ENCODE results near the gene ERO1B.

ERO1B gene

GRCh38 chr1:236176337-236177336, 105.1 kb downstream of the ERO1B start:
- peaks cover 4% of the 10 kb centered on the region for H3K4me1 ChIP-seq (ENCODE audit: control insufficient read depth, low read depth, low read length)
- no peak overlapping the region for H3K9ac ChIP-seq (ENCODE audit: low read length)
- H3K36me3 ChIP-seq (ENCODE audit: control insufficient read depth, low read depth, low read length), result no peaks in the 10 kb centered on the region
- H3K4me3 ChIP-seq (ENCODE audit: low read length), result no peak overlapping the region
- no peaks in the 10 kb centered on the region for H3K27me3 ChIP-seq (ENCODE audit: control insufficient read depth, insufficient read depth, low read length)
- H3K9me3 ChIP-seq (ENCODE audit: control insufficient read depth, low read depth, low read length), result no peaks in the 10 kb centered on the region
- H3K27ac ChIP-seq (ENCODE audit: low read length), result no peak overlapping the region

GRCh38 chr1:236175642-236176336, 106.0 kb downstream of the ERO1B start:
- no peak overlapping the region for H3K27ac ChIP-seq (ENCODE audit: low read length)
- no peaks in the 10 kb centered on the region for H3K27me3 ChIP-seq (ENCODE audit: control insufficient read depth, insufficient read depth, low read length)
- H3K4me3 ChIP-seq (ENCODE audit: low read length), result no peak overlapping the region
- peaks cover 4% of the 10 kb centered on the region for H3K4me1 ChIP-seq (ENCODE audit: control insufficient read depth, low read depth, low read length)
- no peak overlapping the region for H3K9ac ChIP-seq (ENCODE audit: low read length)
- H3K36me3 ChIP-seq (ENCODE audit: control insufficient read depth, low read depth, low read length), result no peaks in the 10 kb centered on the region
- H3K9me3 ChIP-seq (ENCODE audit: control insufficient read depth, low read depth, low read length), result no peaks in the 10 kb centered on the region

GRCh38 chr1:236173174-236173767, 108.5 kb downstream of the ERO1B start:
- Histone ChIP-seq H3K9ac (ENCODE audit: low read length) (no peak overlapping the region), H3K4me3 (ENCODE audit: low read length) (no peak overlapping the region), H3K4me1 (ENCODE audit: control insufficient read depth, low read depth, low read length) (peaks cover 4% of the 10 kb centered on the region), H3K27ac (ENCODE audit: low read length) (no peak overlapping the region), H3K9me3 (ENCODE audit: control insufficient read depth, low read depth, low read length) (no peaks in the 10 kb centered on the region), H3K27me3 (ENCODE audit: control insufficient read depth, insufficient read depth, low read length) (no peaks in the 10 kb centered on the region), H3K36me3 (ENCODE audit: control insufficient read depth, low read depth, low read length) (no peaks in the 10 kb centered on the region)

- H3K9ac ChIP-seq (ENCODE audit: low read length), result no peak overlapping the region
- peaks cover 4% of the 10 kb centered on the region for H3K4me1 ChIP-seq (ENCODE audit: control insufficient read depth, low read depth, low read length)
- no peak overlapping the region for H3K4me3 ChIP-seq (ENCODE audit: low read length)
- H3K27me3 ChIP-seq (ENCODE audit: control insufficient read depth, insufficient read depth, low read length), result no peaks in the 10 kb centered on the region
- H3K9me3 ChIP-seq (ENCODE audit: control insufficient read depth, low read depth, low read length), result no peaks in the 10 kb centered on the region
- H3K27ac ChIP-seq (ENCODE audit: low read length), result no peak overlapping the region
- H3K36me3 ChIP-seq (ENCODE audit: control insufficient read depth, low read depth, low read length), result no peaks in the 10 kb centered on the region
These were observed 109.6 kb downstream of the ERO1B start for GRCh38 chr1:236172041-236172579.

- H3K36me3 ChIP-seq (ENCODE audit: control insufficient read depth, low read depth, low read length), result no peaks in the 10 kb centered on the region
- H3K4me1 ChIP-seq (ENCODE audit: control insufficient read depth, low read depth, low read length), result peaks cover 4% of the 10 kb centered on the region
- no peak overlapping the region for H3K27ac ChIP-seq (ENCODE audit: low read length)
- H3K9ac ChIP-seq (ENCODE audit: low read length), result no peak overlapping the region
- no peaks in the 10 kb centered on the region for H3K27me3 ChIP-seq (ENCODE audit: control insufficient read depth, insufficient read depth, low read length)
- H3K9me3 ChIP-seq (ENCODE audit: control insufficient read depth, low read depth, low read length), result no peaks in the 10 kb centered on the region
- no peak overlapping the region for H3K4me3 ChIP-seq (ENCODE audit: low read length)
These were observed 112.9 kb downstream of the ERO1B start for GRCh38 chr1:236168716-236169429.

GRCh38 chr1:236167578-236167977, 114.2 kb downstream of the ERO1B start:
- no peak overlapping the region for H3K9ac ChIP-seq (ENCODE audit: low read length)
- H3K36me3 ChIP-seq (ENCODE audit: control insufficient read depth, low read depth, low read length), result no peaks in the 10 kb centered on the region
- no peaks in the 10 kb centered on the region for H3K4me1 ChIP-seq (ENCODE audit: control insufficient read depth, low read depth, low read length)
- H3K27ac ChIP-seq (ENCODE audit: low read length), result no peak overlapping the region
- H3K4me3 ChIP-seq (ENCODE audit: low read length), result no peak overlapping the region
- no peaks in the 10 kb centered on the region for H3K9me3 ChIP-seq (ENCODE audit: control insufficient read depth, low read depth, low read length)
- no peaks in the 10 kb centered on the region for H3K27me3 ChIP-seq (ENCODE audit: control insufficient read depth, insufficient read depth, low read length)

GRCh38 chr1:236167154-236167553, 114.6 kb downstream of the ERO1B start:
- Histone ChIP-seq H3K27me3 (ENCODE audit: control insufficient read depth, insufficient read depth, low read length) (no peaks in the 10 kb centered on the region), H3K36me3 (ENCODE audit: control insufficient read depth, low read depth, low read length) (no peaks in the 10 kb centered on the region), H3K9ac (ENCODE audit: low read length) (no peak overlapping the region), H3K4me1 (ENCODE audit: control insufficient read depth, low read depth, low read length) (no peaks in the 10 kb centered on the region), H3K9me3 (ENCODE audit: control insufficient read depth, low read depth, low read length) (no peaks in the 10 kb centered on the region), H3K4me3 (ENCODE audit: low read length) (no peak overlapping the region), H3K27ac (ENCODE audit: low read length) (no peak overlapping the region)

GRCh38 chr1:236166041-236166440, 115.7 kb downstream of the ERO1B start:
- H3K36me3 ChIP-seq (ENCODE audit: control insufficient read depth, low read depth, low read length), result no peaks in the 10 kb centered on the region
- H3K9me3 ChIP-seq (ENCODE audit: control insufficient read depth, low read depth, low read length), result no peaks in the 10 kb centered on the region
- no peaks in the 10 kb centered on the region for H3K4me1 ChIP-seq (ENCODE audit: control insufficient read depth, low read depth, low read length)
- H3K27me3 ChIP-seq (ENCODE audit: control insufficient read depth, insufficient read depth, low read length), result no peaks in the 10 kb centered on the region
- no peak overlapping the region for H3K4me3 ChIP-seq (ENCODE audit: low read length)
- H3K9ac ChIP-seq (ENCODE audit: low read length), result no peak overlapping the region
- no peak overlapping the region for H3K27ac ChIP-seq (ENCODE audit: low read length)

Measured in iPS-18a (cell line).